Suprapubic skin (tissue), 4 donors: ENCODE measurements around the gene RASL10B. TPM values are rescaled to one million over a fixed set of nuclear protein-coding genes. Genes with fewer than 3 reads are reported as not detected.
A peak's percentile ranks its signal among the peaks of the same experiment; 100 is the strongest.

Source experiments
- DNase-seq, 2 donors: peaks; one replicate each; pipeline ENCODE4 v3.0.0-alpha.2; 2019; ENCODE audit warnings: low spot score in 2 of 2
- H3K27ac ChIP-seq: fragments of 200-600 bp; sonication (generic); one replicate; pipeline ENCODE4 v1.5.1; 2019
- H3K27me3 ChIP-seq: fragments of 200-600 bp; sonication (generic); one replicate; pipeline ENCODE4 v1.5.1; 2019
- H3K36me3 ChIP-seq: fragments of 200-600 bp; sonication (generic); one replicate; pipeline ENCODE4 v1.5.1; 2019
- H3K4me1 ChIP-seq: fragments of 200-600 bp; sonication (generic); one replicate; pipeline ENCODE4 v1.5.1; 2019
- H3K4me3 ChIP-seq: fragments of 200-600 bp; sonication (generic); one replicate; pipeline ENCODE4 v1.5.1; 2019; ENCODE audit warnings: mild to moderate bottlenecking
- H3K9me3 ChIP-seq: fragments of 200-600 bp; sonication (generic); one replicate; pipeline ENCODE4 v1.5.1; 2019
- CTCF ChIP-seq, 2 donors: fragments of 200-600 bp in 1 of 2; fragments of 450-650 bp in 1 of 2; sonication (generic) in 1 of 2; IDR thresholded peaks; one replicate each; pipeline ENCODE4 v1.5.1; 2016 to 2019; ENCODE audit warnings: antibody characterized with exemption in 2 of 2, mild to moderate bottlenecking in 1 of 2, moderate library complexity in 1 of 2
- EP300 ChIP-seq: sonication (generic); formaldehyde crosslinking; IDR thresholded peaks from one replicate; pipeline ENCODE4 v1.6.1; 2017; ENCODE audit warnings: antibody characterized with exemption
- POLR2A ChIP-seq, 2 donors: fragments of 450-650 bp; IDR thresholded peaks; one replicate each; pipeline ENCODE4 v1.6.1; 2017; ENCODE audit warnings: antibody characterized with exemption in 2 of 2, mild to moderate bottlenecking in 2 of 2, moderate library complexity in 2 of 2
- POLR2AphosphoS5 ChIP-seq, 3 donors: sonication (generic); formaldehyde crosslinking; IDR thresholded peaks; one replicate each; pipeline ENCODE4 v1.6.1; 2017; ENCODE audit warnings: antibody characterized with exemption in 3 of 3
- WGBS: methylation state at CpG from one replicate; pipeline ENCODE4 v1.1.5; 2018; 5-methylcytosine and 5-hydroxymethylcytosine counted together
- total RNA-seq, 4 donors: library from RNA; depleted of rRNA; stranded (reverse); fragments of >200 nt; gene quantifications; one replicate each; pipeline ENCODE4 v1.1.0, GENCODE V29; 2016

Gene RASL10B
- 1 to 10 TPM in 3 of 4 donors, under 1 TPM in 1; 0.94 to 2.5 (median 1.9) TPM for total RNA-seq

- no peaks in the 10 kb centered on the region for H3K27me3 ChIP-seq
These were observed at the start of gene RASL10B for GRCh38 chr17:35731239-35731916. Gene RASL10B, plus strand, starts transcription at chr17:35731639. Its CDS starts 3,546 bp downstream, at chr17:35735185.

GRCh38 chr17:35683591-35683990 is 47.8 kb upstream of the RASL10B start:
- H3K36me3 ChIP-seq, result peaks cover 65% of the 10 kb centered on the region
- H3K4me1 ChIP-seq, result no peaks in the 10 kb centered on the region
- H3K27me3 ChIP-seq, result no peaks in the 10 kb centered on the region
- H3K9me3 ChIP-seq, result no peaks in the 10 kb centered on the region
- 85% methylated on average over 4 of the region's 4 CpGs for WGBS
- no peak for DNase-seq
- TF ChIP-seq CTCF (IDR thresholded peaks at IDR 0.05), result no peak
- TF ChIP-seq EP300, result no peak
- no peak for TF ChIP-seq POLR2AphosphoS5 (IDR thresholded peaks at IDR 0.05)
- no peak for TF ChIP-seq POLR2A (IDR thresholded peaks at IDR 0.05)
- H3K4me3 ChIP-seq, result no peak overlapping the region
- H3K27ac ChIP-seq, result no peak overlapping the region

More at GRCh38 chr17:35731239-35731916, at the start of gene RASL10B:
- TF ChIP-seq POLR2AphosphoS5 (IDR thresholded peaks at IDR 0.05) (no peak), POLR2A (IDR thresholded peaks at IDR 0.05) (no peak)
- Histone ChIP-seq H3K36me3 (peaks cover 2% of the 10 kb centered on the region), H3K9me3 (no peaks in the 10 kb centered on the region), H3K27ac (no peak within 1 kb of the TSS), H3K4me1 (peaks cover 14% of the 10 kb centered on the region), H3K4me3 (peak within 1 kb of the TSS; percentile 67)
- no peak for DNase-seq
- WGBS, result 10% methylated on average over 12 of the region's 44 CpGs

GRCh38 chr17:35684055-35684802 is 47.2 kb upstream of the RASL10B start:
- H3K27ac ChIP-seq, result no peak overlapping the region
- WGBS, result 73% methylated on average over 2 of the region's 2 CpGs
- H3K4me1 ChIP-seq, result no peaks in the 10 kb centered on the region
- no peaks in the 10 kb centered on the region for H3K27me3 ChIP-seq
- DNase-seq, result no peak
- H3K36me3 ChIP-seq, result peaks cover 70% of the 10 kb centered on the region
- no peaks in the 10 kb centered on the region for H3K9me3 ChIP-seq
- TF ChIP-seq CTCF (IDR thresholded peaks at IDR 0.05) (no peak), POLR2AphosphoS5 (IDR thresholded peaks at IDR 0.05) (no peak), POLR2A (IDR thresholded peaks at IDR 0.05) (no peak), EP300 (no peak)
- H3K4me3 ChIP-seq, result no peak overlapping the region

GRCh38 chr17:35692512-35693210 is 38.8 kb upstream of the RASL10B start:
- no peak for TF ChIP-seq CTCF (IDR thresholded peaks at IDR 0.05)
- TF ChIP-seq EP300, result no peak
- no peak for TF ChIP-seq POLR2A (IDR thresholded peaks at IDR 0.05)
- no peak for TF ChIP-seq POLR2AphosphoS5 (IDR thresholded peaks at IDR 0.05)
- DNase-seq, result no peak
- no peaks in the 10 kb centered on the region for H3K4me1 ChIP-seq
- 87% methylated on average over 7 of the region's 7 CpGs for WGBS
- peaks cover 59% of the 10 kb centered on the region for H3K36me3 ChIP-seq
- H3K9me3 ChIP-seq, result no peaks in the 10 kb centered on the region
- H3K27me3 ChIP-seq, result no peaks in the 10 kb centered on the region
- no peak overlapping the region for H3K27ac ChIP-seq
- no peak overlapping the region for H3K4me3 ChIP-seq

GRCh38 chr17:35693662-35694061 is 37.8 kb upstream of the RASL10B start:
- TF ChIP-seq POLR2AphosphoS5 (IDR thresholded peaks at IDR 0.05) (no peak), EP300 (no peak), CTCF (IDR thresholded peaks at IDR 0.05) (no peak), POLR2A (IDR thresholded peaks at IDR 0.05) (no peak)
- no peaks in the 10 kb centered on the region for H3K9me3 ChIP-seq
- H3K36me3 ChIP-seq, result peaks cover 53% of the 10 kb centered on the region
- no peaks in the 10 kb centered on the region for H3K4me1 ChIP-seq
- WGBS, result 90% methylated on average over 3 of the region's 3 CpGs
- no peak for DNase-seq
- no peak overlapping the region for H3K27ac ChIP-seq
- H3K27me3 ChIP-seq, result no peaks in the 10 kb centered on the region
- H3K4me3 ChIP-seq, result no peak overlapping the region
